Cardiac muscle cell (in vitro differentiated cells and primary cell): ENCODE measurements around the gene STYXL1. TPM values are rescaled to one million over a fixed set of nuclear protein-coding genes. Genes with fewer than 3 reads are reported as not detected.
A peak's percentile ranks its signal among the peaks of the same experiment; 100 is the strongest.
"Not testable (repeated sequence)": the region's sequence is repeated elsewhere in the genome, so short reads cannot be mapped to it uniquely, and the experiment has no call there.

Source experiments
- DNase-seq, 2 donors: peaks; one replicate each; pipeline versions ENCODE4 v3.0.0 to v3.0.0-alpha.2; 2010 to 2017; ENCODE audit warnings: low read depth in 1 of 2, low spot score in 1 of 2
- H3K27ac ChIP-seq: fragments of 200-600 bp; sonication (generic); 2 replicates; pipeline ENCODE4 v1.5.1; 2016
- H3K27me3 ChIP-seq: fragments of 200-600 bp; sonication (generic); 2 replicates; pipeline ENCODE4 v1.6.0; 2016; ENCODE audit warnings: control low read depth
- H3K36me3 ChIP-seq: fragments of 200-600 bp; sonication (generic); 2 replicates; pipeline ENCODE4 v1.5.1; 2016; ENCODE audit warnings: control low read depth
- H3K4me1 ChIP-seq: fragments of 200-600 bp; sonication (generic); 2 replicates; pipeline ENCODE4 v1.8.1; 2017; ENCODE audit warnings: low read depth, mild to moderate bottlenecking, mixed run types
- H3K4me3 ChIP-seq: fragments of 200-600 bp; sonication (generic); 2 replicates; pipeline ENCODE4 v1.5.1; 2016; ENCODE audit warnings: mild to moderate bottlenecking
- H3K9me3 ChIP-seq: fragments of 200-600 bp; sonication (generic); 2 replicates; pipeline ENCODE4 v1.5.1; 2017; ENCODE audit warnings: low read depth, mild to moderate bottlenecking, control low read depth
- polyA plus RNA-seq: library from polyadenylated mRNA; unstranded; fragments of >200 nt; fragmentation: Nextera tagmentation; extraction: Ambion mirVana; gene quantifications from 2 replicates; pipeline ENCODE4 v1.2.1, GENCODE V29; 2016
- total RNA-seq: library from RNA; depleted of rRNA; stranded (reverse); fragments of >200 nt; gene quantifications from 2 replicates; pipeline ENCODE4 v1.2.3, GENCODE V29; 2016
- TF ChIP-seq, protein P1 (sequence below): IDR thresholded peaks from 2 replicates; pipeline ENCODE4 v1.5.1; 2012; ENCODE audit warnings: low read depth, mild to moderate bottlenecking, low read length

STYXL1 gene
- total and polyA plus RNA-seq, 2 experiments from 2014 or later, result 66.3 to 87.8 TPM

- peaks cover 47% of the 10 kb centered on the region for H3K36me3 ChIP-seq
- peaks cover 7% of the 10 kb centered on the region for H3K4me1 ChIP-seq
- H3K4me3 ChIP-seq, result no peak overlapping the region
- peak overlapping the region; percentile 60 for H3K27ac ChIP-seq
- H3K9me3 ChIP-seq, result no peaks in the 10 kb centered on the region
- DNase-seq, result peak in 1 of 2 donors; percentile 31
- H3K27me3 ChIP-seq, result no peaks in the 10 kb centered on the region
- TF ChIP-seq, protein P1, sequence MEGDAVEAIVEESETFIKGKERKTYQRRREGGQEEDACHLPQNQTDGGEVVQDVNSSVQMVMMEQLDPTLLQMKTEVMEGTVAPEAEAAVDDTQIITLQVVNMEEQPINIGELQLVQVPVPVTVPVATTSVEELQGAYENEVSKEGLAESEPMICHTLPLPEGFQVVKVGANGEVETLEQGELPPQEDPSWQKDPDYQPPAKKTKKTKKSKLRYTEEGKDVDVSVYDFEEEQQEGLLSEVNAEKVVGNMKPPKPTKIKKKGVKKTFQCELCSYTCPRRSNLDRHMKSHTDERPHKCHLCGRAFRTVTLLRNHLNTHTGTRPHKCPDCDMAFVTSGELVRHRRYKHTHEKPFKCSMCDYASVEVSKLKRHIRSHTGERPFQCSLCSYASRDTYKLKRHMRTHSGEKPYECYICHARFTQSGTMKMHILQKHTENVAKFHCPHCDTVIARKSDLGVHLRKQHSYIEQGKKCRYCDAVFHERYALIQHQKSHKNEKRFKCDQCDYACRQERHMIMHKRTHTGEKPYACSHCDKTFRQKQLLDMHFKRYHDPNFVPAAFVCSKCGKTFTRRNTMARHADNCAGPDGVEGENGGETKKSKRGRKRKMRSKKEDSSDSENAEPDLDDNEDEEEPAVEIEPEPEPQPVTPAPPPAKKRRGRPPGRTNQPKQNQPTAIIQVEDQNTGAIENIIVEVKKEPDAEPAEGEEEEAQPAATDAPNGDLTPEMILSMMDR, result no peak
Observed at GRCh38 chr7:76054123-76055120, 6.6 kb upstream of the STYXL1 start.

GRCh38 chr7:76053461-76053860, 5.7 kb upstream of the STYXL1 start:
- TF ChIP-seq, protein P1, result no peak
- peaks cover 37% of the 10 kb centered on the region for H3K36me3 ChIP-seq
- H3K4me1 ChIP-seq, result peaks cover 12% of the 10 kb centered on the region
- no peaks in the 10 kb centered on the region for H3K9me3 ChIP-seq
- H3K27me3 ChIP-seq, result no peaks in the 10 kb centered on the region
- H3K27ac ChIP-seq, result peak overlapping the region; percentile 60
- no peak overlapping the region for H3K4me3 ChIP-seq
- no peak for DNase-seq

- peak overlapping the region; percentile 60 for H3K27ac ChIP-seq
Observed at GRCh38 chr7:76052681-76053080, 4.9 kb upstream of the STYXL1 start.

GRCh38 chr7:76051840-76052239, 4.0 kb upstream of the STYXL1 start:
- no peak overlapping the region for H3K27ac ChIP-seq
- H3K36me3 ChIP-seq, result peaks cover 23% of the 10 kb centered on the region
- H3K27me3 ChIP-seq, result no peaks in the 10 kb centered on the region
- no peak for DNase-seq
- peaks cover 13% of the 10 kb centered on the region for H3K4me1 ChIP-seq
- H3K4me3 ChIP-seq, result no peak overlapping the region
- TF ChIP-seq, protein P1, result no peak
- no peaks in the 10 kb centered on the region for H3K9me3 ChIP-seq

More at GRCh38 chr7:76052681-76053080, 4.9 kb upstream of the STYXL1 start:
- DNase-seq, H3K4me3 ChIP-seq, H3K9me3 ChIP-seq, H3K27me3 ChIP-seq: not testable (repeated sequence)
- Histone ChIP-seq H3K36me3 (peaks cover 30% of the 10 kb centered on the region), H3K4me1 (peaks cover 12% of the 10 kb centered on the region)

DNA sequence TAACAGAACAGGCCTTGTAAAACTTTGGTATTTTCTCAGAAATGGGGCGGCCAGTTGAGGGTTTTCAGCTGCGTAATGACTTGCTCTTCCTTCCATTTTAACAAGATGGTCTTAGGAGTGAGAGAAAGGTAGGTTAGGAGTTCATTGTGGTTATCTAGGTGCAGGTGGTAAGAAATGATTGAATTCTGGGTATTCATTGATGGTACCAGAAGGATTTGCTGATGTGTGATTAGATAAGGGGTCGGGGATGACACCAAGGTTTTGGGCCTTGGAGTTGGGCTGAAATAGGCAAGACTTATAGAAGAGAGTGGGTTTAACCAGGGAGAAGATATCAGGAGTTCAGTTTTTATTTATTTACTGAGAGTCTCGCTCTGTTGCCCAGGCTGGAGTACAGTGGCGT, 2.7 kb upstream of the STYXL1 start:
- Histone ChIP-seq H3K36me3 (peaks cover 13% of the 10 kb centered on the region), H3K9me3 (no peaks in the 10 kb centered on the region), H3K4me3 (no peak overlapping the region), H3K27ac (no peak overlapping the region), H3K4me1 (peaks cover 15% of the 10 kb centered on the region), H3K27me3 (no peaks in the 10 kb centered on the region)
- DNase-seq, result no peak
- TF ChIP-seq, protein P1, result no peak

- Histone ChIP-seq H3K9me3 (no peaks in the 10 kb centered on the region), H3K27me3 (no peaks in the 10 kb centered on the region), H3K27ac (peak overlapping the region; percentile 87), H3K4me1 (peaks cover 15% of the 10 kb centered on the region), H3K36me3 (peaks cover 7% of the 10 kb centered on the region), H3K4me3 (peak overlapping the region; percentile 67)
- TF ChIP-seq, protein P1, result no peak
- DNase-seq, result no peak
Observed at GRCh38 chr7:76049295-76049694, 1.5 kb upstream of the STYXL1 start.
